Measurements from ENCODE around the gene G3BP2.

DNA sequence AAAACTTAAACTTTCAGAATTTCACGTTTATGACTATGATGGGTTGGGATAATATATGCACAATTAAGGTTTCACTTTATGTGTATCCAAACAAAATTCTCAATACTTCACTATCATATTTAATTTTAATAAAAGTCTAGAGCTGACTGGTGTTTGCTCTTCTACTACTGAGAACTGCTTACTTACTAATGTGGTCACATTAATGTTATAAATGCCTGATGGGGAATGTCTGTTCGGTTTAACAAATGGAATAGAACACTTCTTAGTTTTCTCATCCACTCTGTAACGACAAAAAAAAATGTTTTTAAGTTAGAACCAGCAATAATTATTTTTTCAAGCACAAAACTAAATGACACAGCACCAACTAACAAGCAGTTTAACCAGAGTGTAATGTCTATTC lies 77.2 kb downstream of the G3BP2 start:
- TF ChIP-seq, protein P1, sequence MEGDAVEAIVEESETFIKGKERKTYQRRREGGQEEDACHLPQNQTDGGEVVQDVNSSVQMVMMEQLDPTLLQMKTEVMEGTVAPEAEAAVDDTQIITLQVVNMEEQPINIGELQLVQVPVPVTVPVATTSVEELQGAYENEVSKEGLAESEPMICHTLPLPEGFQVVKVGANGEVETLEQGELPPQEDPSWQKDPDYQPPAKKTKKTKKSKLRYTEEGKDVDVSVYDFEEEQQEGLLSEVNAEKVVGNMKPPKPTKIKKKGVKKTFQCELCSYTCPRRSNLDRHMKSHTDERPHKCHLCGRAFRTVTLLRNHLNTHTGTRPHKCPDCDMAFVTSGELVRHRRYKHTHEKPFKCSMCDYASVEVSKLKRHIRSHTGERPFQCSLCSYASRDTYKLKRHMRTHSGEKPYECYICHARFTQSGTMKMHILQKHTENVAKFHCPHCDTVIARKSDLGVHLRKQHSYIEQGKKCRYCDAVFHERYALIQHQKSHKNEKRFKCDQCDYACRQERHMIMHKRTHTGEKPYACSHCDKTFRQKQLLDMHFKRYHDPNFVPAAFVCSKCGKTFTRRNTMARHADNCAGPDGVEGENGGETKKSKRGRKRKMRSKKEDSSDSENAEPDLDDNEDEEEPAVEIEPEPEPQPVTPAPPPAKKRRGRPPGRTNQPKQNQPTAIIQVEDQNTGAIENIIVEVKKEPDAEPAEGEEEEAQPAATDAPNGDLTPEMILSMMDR (IDR thresholded peaks at IDR 0.05), result no peak
- TF ChIP-seq POLR2A (IDR thresholded peaks at IDR 0.05) (no peak), POLR2AphosphoS5 (IDR thresholded peaks at IDR 0.05) (no peak)
